Measurements from ENCODE around the gene MPDZ.

MPDZ gene

DNA sequence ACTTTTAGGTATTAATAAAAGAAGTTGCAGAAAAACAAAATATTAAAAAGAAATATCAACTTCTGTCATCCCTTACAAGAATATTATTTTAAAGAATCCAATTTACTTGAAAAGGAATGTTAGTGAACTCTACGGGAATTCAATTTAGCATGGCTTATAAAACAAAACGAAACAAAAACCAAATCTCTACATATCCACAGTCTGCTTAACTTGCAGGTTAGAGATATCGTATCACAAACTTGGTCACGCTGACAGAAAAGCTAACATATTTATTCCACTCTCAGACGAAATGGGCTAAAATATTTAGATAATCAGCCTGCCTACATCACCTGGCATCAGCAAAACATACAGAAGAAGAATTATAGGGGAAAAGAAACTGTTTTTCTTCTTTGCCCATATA lies 92.7 kb downstream of the MPDZ start:
- DNase-seq: no peak
- TF ChIP-seq POLR2A (IDR thresholded peaks at IDR 0.05; ENCODE audit: low read length) (no peak), GATA1 (IDR thresholded peaks at IDR 0.05; ENCODE audit: low read depth, low read length) (no peak)

- TF ChIP-seq GATA1 (IDR thresholded peaks at IDR 0.05; ENCODE audit: low read depth, low read length) (no peak), POLR2A (IDR thresholded peaks at IDR 0.05; ENCODE audit: low read length) (no peak)
- DNase-seq: no peak
Measured at GRCh38 chr9:13186091-13186490, 93.4 kb downstream of the MPDZ start.

DNA sequence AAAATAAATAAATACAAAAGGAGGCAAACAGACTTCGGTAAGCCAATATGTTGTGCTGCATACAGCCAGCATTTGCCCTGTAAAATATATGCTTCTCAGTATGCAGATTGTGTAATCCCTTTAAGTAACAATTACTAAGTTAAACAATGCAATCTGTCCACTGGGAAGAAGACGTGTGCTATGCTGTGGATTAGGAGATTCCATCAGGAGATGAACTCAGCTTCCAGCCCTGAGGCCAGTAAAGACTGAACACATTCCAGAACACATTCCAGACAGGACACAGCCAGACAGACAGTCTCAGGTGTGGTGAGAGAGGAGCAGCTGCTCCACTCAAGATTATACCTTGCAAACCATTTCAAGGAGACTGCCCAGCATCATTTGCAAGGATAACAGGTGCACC lies 97.8 kb downstream of the MPDZ start:
- TF ChIP-seq GATA1 (IDR thresholded peaks at IDR 0.05; ENCODE audit: low read depth, low read length) (no peak), POLR2A (IDR thresholded peaks at IDR 0.05; ENCODE audit: low read length) (no peak)
- DNase-seq: no peak

- no peak for TF ChIP-seq GATA1 (IDR thresholded peaks at IDR 0.05; ENCODE audit: low read depth, low read length)
- no peak for TF ChIP-seq POLR2A (IDR thresholded peaks at IDR 0.05; ENCODE audit: low read length)
- DNase-seq: no peak
Measured at GRCh38 chr9:13179257-13179656, 100.2 kb downstream of the MPDZ start.

GRCh38 chr9:13175732-13176131 lies 103.8 kb downstream of the MPDZ start:
- no peak for DNase-seq
- TF ChIP-seq GATA1 (IDR thresholded peaks at IDR 0.05; ENCODE audit: low read depth, low read length): no peak
- no peak for TF ChIP-seq POLR2A (IDR thresholded peaks at IDR 0.05; ENCODE audit: low read length)

GRCh38 chr9:13174906-13175639 lies 104.4 kb downstream of the MPDZ start:
- no peak for DNase-seq
- TF ChIP-seq POLR2A (IDR thresholded peaks at IDR 0.05; ENCODE audit: low read length) (no peak), GATA1 (IDR thresholded peaks at IDR 0.05; ENCODE audit: low read depth, low read length) (no peak)

DNA sequence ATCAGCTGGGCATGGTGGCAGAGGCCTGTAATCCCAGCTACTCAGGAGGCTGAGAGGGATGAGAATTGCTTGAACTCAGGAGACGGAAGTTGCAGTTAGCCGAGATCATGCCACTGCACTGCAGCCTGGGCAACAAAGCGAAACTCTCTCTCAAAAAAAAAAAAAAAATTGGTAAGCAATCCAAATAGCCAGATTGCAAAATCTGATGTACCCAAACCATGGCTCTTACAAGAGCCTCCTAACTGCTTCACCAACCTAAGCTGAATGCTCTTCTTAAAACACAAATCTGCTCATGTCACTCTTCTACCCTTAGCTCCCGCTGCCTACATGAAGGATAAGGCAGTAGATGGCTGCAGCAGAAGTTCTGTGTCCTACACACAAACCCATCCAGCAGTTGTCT lies 105.9 kb downstream of the MPDZ start:
- no peak for DNase-seq
- TF ChIP-seq GATA1 (IDR thresholded peaks at IDR 0.05; ENCODE audit: low read depth, low read length): no peak
- no peak for TF ChIP-seq POLR2A (IDR thresholded peaks at IDR 0.05; ENCODE audit: low read length)

DNA sequence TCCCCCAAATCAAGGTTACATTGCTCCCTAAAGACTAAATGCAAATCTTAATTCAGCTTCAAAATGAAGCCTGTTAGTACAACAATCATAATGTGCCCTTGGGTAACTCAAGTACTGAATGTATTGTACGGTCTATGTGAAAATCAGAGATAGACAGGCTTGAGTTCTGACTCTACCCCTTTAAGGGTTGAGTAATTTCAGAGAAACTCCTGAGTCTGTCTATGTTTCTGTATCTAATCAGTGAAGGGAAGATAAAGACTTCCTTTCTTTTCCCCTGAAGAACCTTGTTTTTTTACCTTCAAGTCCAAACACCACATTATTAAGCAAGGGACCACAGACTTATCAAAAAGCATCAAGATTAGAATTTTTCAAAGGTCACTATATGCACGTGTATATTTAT lies 108.2 kb downstream of the MPDZ start:
- DNase-seq: no peak
- TF ChIP-seq GATA1 (IDR thresholded peaks at IDR 0.05; ENCODE audit: low read depth, low read length) (no peak), POLR2A (IDR thresholded peaks at IDR 0.05; ENCODE audit: low read length) (no peak)

GRCh38 chr9:13166996-13167395 lies 112.5 kb downstream of the MPDZ start:
- DNase-seq: no peak
- no peak for TF ChIP-seq GATA1 (IDR thresholded peaks at IDR 0.05; ENCODE audit: low read depth, low read length)
- no peak for TF ChIP-seq POLR2A (IDR thresholded peaks at IDR 0.05; ENCODE audit: low read length)

DNA sequence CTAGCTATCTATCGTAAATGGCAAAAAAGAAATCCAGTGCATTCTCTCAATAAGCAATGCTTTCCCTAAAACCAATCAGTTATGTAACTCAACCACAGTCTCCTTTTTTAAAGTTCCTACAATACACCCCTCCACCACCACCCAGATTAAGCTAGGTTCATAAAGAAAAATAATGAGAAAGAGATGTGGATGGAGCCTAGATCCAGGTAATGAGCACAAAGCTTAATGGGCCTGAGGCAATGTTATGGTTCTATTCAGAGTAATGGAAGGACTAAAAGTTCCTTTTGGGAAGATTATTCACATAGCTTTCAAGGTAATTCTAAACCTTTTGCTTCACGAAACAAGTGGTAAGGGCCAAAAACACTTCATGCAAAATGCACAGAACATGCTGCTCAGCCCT lies 113.5 kb downstream of the MPDZ start:
- TF ChIP-seq POLR2A (IDR thresholded peaks at IDR 0.05; ENCODE audit: low read length) (no peak), GATA1 (IDR thresholded peaks at IDR 0.05; ENCODE audit: low read depth, low read length) (no peak)
- no peak for DNase-seq

DNA sequence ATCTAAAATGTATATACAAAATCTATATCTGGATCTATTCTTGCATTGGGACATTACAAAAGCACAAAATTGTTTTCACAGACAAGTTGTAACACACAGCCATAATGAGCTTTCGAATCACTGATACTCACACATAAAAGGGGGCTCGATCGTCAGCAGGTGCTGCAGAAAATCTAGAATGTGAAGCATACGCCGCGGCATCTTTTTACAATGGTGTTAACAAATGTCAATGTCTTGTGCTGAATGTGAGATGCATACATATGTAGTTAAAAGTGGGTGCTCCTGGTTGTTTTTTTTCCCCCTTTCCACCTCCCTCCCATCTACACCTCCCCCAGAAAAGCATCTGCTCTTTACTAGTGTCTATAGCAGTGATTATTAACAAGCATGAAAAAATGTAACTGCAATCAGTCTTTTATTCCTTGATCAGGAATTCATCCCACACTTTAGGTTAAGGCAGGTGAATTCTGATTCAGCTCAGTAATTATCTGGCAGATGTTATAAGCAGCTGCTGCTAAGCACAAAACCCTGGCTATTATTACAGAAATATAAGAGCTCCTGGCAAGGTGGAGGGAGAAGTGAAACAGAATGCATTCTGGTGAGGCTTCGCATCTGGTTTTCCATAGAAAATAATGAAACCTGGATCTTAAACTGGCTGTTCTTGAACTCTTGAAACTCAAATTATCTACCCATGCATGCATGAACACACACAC lies 114.1 kb downstream of the MPDZ start:
- no peak for TF ChIP-seq POLR2A (IDR thresholded peaks at IDR 0.05; ENCODE audit: low read length)
- TF ChIP-seq GATA1 (IDR thresholded peaks at IDR 0.05; ENCODE audit: low read depth, low read length): no peak
- DNase-seq: no peak

DNA sequence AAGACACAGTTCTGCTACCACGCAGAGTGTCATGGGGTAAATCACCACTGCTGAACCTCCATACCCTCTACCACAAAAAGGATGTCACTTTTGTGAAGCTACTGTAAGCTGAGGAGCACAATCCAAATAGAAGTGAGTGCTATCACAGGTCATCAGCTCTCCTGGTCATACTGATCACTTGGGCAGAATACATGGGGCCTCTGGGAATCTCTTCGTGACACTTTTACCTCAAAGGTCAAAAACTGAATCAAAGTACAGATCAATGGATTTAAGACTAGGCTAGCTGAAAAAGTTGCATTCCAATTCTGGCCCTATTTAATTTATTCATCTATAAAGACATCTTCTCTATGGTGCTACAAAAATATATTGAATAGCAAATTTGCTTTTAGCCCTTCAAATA lies 115.5 kb downstream of the MPDZ start:
- TF ChIP-seq GATA1 (IDR thresholded peaks at IDR 0.05; ENCODE audit: low read depth, low read length): no peak
- no peak for TF ChIP-seq POLR2A (IDR thresholded peaks at IDR 0.05; ENCODE audit: low read length)
- DNase-seq: no peak

DNA sequence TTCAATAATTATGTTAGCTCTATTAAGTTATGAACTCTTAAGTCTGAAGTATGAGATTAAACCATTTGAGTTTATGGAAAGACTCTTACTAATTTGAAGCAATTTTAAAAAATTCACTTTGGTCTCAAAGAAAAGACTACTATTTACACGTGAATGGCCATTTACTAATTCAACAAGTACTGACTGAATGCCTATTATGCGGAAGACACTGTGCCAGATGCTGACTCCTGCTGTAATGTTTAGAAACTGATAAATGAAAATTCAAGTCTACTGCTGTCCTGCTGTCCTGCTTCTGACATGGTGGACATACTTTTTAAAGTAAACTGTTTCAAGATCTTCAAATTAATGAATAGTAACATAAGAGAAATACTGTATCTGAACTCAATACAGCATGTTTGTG lies 116.2 kb downstream of the MPDZ start:
- DNase-seq: no peak
- TF ChIP-seq GATA1 (IDR thresholded peaks at IDR 0.05; ENCODE audit: low read depth, low read length) (no peak), POLR2A (IDR thresholded peaks at IDR 0.05; ENCODE audit: low read length) (no peak)

GRCh38 chr9:13160051-13160450 lies 119.4 kb downstream of the MPDZ start:
- TF ChIP-seq POLR2A (IDR thresholded peaks at IDR 0.05; ENCODE audit: low read length) (no peak), GATA1 (IDR thresholded peaks at IDR 0.05; ENCODE audit: low read depth, low read length) (no peak)
- no peak for DNase-seq

DNA sequence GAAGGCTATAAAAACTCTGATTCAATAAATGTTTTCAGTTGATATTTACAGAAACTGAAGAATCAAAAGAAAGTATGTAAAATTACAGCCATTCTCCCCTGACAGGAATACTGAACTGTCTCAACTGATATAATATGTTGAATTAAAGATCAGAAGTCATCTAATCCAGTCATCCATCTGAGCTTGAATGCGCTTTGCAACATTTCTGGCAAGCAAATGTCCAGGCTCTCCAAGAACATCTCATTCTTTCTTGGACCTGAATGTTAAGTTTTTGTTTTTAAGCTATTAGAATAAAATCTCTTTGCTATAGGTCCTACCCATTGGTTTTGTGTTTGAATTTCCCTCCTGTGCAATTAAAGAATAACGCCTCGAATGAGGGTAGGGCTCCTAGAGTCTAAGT lies 120.5 kb downstream of the MPDZ start:
- DNase-seq: no peak
- no peak for TF ChIP-seq GATA1 (IDR thresholded peaks at IDR 0.05; ENCODE audit: low read depth, low read length)
- no peak for TF ChIP-seq POLR2A (IDR thresholded peaks at IDR 0.05; ENCODE audit: low read length)

Data from erythroblast (primary cell).